Bone marrow (tissue), 2 donors: ENCODE data around the gene WIF1.

Experiments
- DNase-seq, 2 donors: peaks; one replicate each; lab custom pipeline; 2025; lab: John Stamatoyannopoulos, UW

WIF1 gene, protein sequence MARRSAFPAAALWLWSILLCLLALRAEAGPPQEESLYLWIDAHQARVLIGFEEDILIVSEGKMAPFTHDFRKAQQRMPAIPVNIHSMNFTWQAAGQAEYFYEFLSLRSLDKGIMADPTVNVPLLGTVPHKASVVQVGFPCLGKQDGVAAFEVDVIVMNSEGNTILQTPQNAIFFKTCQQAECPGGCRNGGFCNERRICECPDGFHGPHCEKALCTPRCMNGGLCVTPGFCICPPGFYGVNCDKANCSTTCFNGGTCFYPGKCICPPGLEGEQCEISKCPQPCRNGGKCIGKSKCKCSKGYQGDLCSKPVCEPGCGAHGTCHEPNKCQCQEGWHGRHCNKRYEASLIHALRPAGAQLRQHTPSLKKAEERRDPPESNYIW

DNA sequence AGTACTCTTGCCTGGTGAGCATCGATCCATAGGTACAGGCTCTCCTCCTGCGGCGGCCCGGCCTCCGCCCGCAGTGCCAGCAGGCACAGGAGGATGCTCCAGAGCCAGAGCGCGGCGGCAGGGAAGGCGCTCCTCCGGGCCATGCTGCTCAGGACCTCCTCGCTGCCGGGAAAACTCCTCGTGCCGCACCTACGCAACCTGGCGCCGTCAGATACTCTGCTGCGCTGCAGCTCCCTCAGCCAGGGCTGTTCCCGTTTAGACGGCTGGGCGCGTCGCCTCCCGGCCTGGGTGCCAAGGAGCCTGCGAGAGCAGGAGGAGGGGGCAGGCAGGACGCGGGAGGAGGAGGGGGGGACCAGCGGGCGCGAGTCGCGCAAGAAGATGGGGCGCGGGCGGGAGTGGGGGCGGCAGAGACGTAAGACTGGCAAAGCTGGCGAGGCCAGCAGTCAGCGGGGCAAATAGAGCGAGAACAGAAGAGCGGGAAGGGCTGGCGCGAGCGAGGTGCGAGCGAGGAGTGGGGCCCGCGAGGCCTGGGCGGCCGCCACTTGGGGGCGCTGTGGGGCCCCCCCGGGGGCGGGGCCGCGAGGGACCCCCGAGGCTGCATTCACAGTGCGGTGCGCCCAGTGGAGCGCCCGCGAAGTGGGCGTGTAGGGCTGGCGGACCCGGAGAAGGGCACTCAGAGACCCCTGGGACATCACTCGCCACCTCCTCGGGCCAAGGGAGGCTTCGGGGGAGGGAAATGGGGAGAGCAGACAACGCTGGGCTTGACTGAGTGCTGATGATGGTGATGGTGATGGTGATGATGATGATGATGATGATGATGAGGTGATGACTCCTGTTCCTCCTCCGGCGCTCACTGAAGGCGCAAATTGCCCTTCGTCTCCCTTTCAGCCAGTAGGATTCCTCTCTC, at the start of gene WIF1:
WIF1 (minus strand) TSS at position 257 of the 907 bp plus-strand sequence; CDS start at position 143, 114 bp downstream.
- no peak for DNase-seq

DNA sequence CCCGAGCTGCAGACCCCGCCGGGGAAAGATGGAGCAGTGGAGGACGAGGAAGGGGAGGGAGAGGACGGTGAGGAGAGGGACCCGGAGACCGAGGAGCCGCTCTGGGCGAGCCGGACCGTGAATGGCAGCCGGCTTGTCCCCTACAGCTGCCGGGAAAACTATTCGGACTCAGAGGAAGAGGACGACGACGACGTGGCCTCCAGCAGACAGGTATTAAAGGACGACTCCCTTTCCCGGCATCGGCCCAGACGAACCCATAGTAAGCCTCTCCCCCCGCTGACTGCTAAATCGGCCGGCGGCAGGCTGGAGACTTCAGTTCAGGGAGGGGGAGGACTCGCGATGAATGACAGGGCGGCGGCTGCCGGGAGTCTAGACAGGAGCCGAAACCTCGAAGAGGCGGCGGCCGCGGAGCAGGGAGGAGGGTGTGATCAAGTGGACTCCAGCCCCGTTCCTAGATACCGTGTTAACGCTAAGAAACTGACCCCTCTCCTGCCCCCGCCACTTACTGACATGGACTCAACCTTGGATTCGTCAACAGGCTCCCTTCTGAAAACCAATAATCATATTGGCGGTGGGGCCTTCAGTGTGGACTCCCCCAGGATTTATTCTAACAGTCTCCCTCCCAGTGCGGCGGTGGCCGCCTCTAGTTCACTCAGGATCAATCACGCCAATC, 49.2 kb upstream of the WIF1 start:
- peak; percentile 37 to 54 for DNase-seq

DNA sequence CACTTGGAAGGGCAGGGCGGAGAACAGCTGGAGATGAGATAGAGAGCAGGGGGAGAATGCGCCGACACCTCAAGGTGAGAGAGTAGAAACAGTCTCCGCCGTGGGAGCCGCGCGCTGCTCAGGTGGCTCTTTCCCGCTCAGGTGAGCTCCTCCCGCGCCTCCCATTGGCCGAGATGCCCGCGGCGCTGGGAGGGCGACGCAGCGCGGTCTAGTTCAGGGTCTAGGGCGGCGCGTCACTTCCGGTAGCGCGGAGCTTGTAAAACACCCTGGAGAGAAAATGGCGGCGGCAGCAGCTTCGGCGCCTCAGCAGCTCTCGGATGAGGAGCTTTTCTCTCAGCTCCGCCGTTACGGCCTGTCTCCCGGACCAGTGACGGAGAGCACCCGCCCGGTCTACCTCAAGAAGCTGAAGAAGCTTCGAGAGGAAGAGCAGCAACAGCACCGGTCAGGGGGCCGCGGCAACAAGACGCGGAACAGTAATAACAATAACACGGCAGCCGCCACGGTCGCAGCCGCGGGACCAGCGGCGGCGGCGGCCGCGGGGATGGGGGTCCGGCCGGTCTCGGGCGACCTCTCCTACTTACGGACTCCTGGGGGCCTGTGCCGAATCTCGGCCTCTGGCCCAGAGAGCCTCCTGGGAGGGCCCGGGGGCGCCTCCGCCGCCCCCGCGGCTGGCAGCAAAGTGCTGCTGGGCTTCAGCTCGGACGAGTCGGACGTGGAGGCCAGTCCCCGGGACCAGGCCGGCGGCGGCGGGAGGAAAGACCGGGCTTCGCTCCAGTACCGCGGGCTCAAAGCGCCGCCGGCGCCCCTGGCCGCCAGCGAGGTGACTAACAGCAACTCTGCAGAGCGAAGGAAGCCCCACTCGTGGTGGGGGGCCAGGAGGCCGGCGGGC, 48.5 kb upstream of the WIF1 start, which contains the start of gene LEMD3:
LEMD3 (plus strand) TSS at position 264 of the 889 bp plus-strand sequence; CDS start at position 278, 14 bp downstream.
- peak; percentile 72 to 75 for DNase-seq

DNA sequence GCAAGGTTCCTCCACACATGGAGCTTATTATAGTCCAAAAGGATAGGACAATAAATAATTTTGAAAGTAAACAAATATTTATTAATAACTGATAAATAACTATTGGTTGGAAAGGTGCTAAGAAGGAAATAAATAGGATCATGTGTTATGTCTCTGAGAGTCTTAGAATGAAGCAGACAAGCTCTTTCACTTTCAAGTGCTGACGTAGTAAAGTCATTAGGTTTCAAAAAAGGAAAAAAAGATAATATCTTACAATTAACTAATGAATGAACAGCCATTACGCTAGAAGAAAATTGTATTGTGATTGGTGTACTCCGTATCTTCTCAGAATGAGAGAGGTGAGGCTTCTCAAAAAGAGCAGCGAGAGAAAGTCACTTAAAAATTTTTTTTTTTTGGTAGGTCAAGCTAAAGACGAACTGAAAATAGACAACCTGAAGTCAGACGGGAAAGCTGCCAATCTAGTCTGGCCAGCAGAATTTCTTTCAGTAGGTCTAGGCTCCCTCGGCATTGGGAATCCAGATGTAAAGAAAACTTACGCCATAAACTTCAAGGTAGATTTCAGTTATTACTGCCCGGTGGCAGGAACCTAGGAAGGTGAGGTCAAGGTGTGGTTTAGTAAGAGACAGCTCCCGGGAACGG, 47.7 kb upstream of the WIF1 start:
- no peak for DNase-seq

DNA sequence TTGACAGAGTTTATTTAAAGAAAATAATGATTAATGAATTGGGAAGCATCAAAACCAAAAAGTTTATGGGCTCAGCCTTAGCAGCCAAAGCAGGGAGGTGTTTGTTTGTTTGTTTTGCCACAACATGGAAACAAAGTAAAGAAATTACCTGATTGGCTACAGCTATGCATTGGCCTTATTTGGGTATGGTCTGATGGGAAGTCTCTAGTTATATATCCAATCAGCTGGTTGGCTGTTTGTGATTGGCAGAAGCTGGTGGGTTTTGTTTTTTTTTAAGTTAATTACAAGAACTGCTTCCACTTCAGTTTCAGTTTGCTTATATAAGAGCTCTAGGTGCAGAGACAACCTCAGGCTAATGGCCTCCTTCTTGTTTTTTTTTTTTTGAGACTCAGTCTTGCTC, 43.7 kb upstream of the WIF1 start:
- DNase-seq: no peak

DNA sequence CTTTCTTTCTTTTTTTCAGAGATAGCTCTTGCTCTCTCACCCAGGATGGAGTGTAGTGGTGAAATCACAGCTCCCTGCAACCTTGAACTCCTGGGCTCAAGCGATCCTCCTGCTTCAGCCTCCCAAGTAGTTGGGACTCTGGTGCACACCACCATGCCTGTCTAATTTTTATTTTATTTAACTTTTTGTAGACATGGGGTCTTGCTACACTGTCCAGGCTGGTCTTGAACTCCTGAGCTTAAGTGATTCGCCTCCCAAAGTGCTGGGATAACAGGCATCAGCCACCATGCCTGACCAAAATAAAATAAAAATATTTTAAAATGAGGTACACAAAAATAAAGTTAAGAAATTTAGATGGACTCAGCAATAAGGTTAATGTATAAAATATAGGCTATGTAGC, 43.1 kb upstream of the WIF1 start:
- DNase-seq: no peak

DNA sequence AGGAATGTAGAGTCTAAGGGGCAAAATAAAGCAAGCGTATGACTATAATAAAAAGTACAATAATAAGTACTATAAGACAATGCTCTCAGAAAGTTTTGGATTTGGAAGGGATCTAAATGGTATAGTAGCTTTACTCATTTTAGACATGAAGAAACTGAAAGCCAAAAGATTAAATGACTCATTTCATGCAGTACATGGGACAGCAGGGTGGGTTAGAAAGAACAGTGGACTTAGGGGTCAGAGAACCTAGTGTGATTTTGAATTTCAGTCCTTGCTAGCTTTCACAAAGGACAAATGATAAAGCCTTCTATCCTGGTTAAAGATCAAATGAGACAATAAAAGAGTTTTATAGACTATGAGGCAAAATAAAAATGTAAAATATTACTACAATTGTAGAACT, 41.5 kb upstream of the WIF1 start:
- DNase-seq: no peak

DNA sequence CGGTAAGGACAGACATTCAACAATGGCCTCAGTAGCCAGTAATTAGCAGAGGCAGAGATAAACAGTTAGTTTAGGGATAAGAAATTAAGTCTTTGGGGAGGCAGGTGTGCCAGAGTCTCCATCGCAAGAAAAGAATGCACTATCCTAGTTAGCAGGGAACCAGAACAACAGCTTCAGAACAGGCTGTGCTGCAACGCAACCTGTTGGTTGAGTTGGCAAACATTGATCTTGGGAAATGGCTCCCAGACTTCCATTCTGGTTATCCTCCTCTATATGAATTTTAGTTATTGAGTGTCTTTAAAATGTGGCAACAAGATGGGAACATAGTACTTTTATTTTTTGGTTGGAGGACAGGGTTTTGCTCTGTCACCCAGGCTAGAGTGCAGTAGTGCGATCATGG, 36.0 kb upstream of the WIF1 start:
- no peak for DNase-seq

DNA sequence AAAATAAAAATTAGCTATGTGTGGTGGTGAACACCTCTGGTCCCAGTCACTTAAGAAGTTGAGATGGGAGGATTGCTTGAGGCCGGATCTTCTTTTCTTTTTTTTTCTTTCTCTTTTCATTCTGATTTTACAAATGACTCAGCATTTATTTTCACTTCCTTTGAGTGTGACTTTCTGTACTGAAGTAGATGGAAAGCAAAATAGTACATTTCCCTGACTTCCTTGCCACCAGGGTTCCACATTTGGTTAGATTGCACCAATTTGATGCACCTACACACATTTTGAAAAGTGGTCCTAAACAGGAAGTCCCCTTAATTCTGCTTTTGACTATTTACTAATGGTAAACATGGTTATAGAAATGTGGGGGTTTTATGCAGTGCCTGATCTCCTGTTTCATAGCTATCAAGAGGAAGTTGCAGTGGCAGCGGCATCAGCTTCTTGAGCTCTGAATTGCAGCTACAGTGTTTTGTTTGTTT, 35.3 kb upstream of the WIF1 start:
- DNase-seq: peak in 1 of 2 donors; percentile 76

DNA sequence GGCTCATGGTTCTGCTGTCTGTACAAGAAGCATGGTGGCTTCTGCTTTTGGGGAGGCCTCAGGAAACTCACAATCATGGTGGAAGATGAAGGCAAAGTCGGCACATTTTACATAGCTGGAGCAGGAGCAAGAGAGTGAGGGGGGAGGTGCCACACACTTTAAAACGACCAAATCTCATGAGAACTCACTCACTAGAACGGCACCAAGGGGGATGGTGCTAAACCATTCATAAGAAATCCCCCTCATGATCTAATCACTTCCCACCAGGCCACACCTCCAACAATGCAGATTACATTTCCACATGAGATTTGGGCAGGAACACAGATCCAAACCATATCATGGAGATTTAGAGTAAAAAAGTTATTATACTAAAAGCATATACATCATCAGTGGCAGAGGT, 34.7 kb upstream of the WIF1 start:
- DNase-seq: no peak

DNA sequence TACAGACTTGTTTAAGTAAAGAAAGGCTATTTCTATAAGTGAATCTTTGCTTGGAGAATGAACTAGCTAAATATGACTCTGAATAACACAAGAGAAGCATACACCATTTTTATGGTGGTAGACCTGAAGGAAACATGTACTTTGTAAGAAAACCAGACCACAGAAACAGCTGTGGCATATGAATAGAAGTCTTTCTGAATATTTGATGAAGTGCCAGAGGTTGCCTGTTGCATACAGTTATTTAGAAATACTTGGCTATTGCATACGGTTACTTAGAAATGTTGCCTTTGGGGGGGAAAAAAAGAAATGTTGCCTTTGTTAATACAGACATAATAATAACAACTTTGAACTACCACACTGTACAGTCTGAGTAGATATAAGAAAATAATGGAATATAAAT, 31.5 kb upstream of the WIF1 start:
- no peak for DNase-seq

DNA sequence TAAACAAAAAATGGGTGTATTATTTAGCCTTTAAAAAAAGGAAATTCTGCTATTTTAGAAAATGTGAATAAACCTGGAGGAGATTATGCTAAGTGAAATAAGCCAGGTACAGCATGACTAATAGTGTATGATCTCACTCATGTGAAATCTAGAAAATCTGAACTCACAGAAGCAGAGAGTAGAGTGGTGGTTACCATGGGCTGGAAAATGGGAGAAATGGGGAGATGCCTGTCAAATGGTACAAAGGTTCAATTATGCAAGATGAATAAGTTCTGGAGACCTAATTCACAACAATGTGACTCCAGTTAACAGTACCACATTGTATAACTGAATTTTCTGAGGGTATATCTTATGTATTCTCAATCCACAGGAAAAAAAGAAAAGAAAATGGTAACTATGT, 30.9 kb upstream of the WIF1 start:
- DNase-seq: no peak

DNA sequence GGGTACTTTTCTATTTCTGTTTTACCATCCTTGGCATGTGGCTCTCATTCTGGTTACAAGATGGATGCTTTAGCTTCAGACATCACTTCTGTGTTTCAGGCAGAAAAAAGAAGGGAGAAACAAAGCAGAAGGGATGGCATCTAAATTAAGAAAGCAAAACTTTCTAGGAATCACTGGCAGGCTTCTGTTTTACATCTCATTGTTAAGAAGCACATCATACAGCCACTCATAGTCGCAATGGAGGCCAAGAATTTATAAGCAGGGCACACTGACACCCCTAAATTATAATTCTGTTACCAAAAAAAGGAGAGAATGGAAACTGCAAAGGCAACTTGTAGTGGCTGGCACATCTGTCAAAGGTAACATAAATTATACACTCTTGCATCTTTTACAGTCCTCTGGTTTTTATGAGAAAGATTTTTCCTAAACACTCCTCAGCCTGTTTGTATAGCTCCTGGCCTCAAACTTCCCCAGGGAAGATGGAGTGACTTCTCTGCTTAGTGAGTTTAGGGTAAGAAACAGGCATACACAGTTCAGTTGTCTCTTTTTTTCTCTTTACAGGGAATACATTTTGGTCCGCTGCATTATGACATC, 26.3 kb upstream of the WIF1 start:
- no peak for DNase-seq

DNA sequence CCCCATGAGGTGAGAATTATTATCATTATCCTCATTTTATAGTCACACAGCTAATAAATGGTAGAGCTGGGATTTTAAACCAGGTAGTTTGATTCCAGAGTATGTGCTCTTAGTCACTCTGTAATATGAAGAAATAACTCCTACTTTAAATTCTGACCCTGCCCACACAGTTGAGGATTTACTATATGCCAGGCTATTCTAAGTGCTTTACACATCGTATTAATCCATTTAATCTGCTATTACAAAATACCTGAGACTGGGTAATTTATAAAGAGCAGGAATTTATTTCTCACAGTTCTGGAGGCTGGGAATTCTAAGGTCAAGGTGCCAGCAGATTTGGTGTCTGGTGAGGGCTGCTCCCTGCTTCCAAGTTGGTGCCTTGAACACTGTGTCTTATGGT, 19.6 kb upstream of the WIF1 start:
- DNase-seq: no peak

DNA sequence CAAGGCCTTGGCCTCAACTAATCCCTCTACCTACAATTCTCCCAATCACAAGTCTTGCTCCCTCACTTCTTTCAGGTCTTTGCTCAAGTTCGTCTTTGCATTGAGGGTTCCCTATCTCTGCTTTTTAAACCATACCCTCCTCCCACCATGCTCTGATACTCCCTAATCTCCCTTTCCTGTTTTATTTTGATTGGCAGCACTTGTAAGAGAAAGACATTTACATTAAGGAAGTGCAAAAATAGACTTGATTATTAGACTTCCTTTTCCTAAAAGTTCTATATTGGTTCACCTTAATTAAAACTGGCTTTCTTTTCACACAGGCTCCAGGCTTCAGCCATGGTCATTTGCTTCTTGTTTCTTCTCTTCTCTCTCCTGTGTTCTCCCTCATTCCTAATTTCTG, 18.3 kb upstream of the WIF1 start:
- peak in 1 of 2 donors; percentile 39 for DNase-seq

DNA sequence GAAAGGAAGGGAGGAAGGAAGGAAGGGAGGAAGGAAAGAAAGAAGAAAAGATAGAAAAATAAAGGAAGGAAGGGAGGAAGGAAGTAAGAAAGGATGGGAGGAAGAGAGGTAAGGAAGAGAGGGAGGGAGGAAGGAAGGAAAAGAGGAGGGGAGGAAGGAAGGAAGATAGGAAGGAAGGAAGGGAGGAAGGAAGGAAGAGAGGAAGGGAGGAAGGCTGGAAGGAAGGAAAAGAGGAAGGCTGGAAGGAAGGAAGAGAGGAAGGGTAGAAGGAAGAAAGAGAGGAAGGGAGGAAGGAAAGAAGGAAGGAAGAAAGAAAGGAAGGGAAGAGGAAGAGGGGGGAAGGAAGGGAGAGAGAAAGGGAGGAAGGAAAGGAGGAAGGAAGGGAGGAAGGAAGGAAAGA, 12.8 kb upstream of the WIF1 start:
- DNase-seq: no peak

DNA sequence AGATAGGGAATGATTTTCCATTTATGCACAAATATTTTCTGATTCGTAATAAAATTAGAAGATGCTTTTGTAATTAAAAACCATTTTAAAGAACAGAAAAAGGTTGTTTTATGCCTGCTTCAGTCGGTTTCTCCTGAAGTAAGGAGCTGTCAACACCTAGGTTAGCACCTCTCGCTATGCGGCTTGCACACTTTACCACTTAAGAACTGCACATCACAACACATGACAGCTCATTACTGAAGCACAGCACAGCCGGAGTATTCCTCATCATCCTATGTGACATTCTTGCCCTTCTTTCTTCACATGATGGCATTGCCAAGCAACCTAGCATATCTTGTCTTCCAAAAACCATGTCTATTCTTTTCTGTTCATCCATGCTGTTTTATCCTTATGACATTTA, 5.4 kb upstream of the WIF1 start:
- no peak for DNase-seq

DNA sequence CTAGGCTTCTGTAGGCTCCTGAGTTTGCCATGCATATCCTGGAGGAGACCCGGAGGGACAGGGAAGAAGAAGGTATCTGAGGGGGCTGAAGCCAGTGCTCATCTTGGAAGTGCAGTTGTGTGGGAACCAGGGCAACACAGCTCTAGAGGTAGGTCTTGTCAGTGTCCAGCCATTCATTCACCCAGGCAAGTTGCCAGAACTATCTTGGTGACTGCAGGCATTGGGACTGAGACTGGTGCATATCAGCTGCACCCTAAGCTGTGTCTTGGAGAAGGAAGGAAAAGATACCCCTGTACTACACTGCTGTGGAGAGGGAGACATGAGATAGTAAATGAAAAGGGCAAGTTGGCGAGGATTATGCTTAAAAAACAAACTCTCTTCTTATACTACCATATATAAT, 4.9 kb upstream of the WIF1 start:
- no peak for DNase-seq

DNA sequence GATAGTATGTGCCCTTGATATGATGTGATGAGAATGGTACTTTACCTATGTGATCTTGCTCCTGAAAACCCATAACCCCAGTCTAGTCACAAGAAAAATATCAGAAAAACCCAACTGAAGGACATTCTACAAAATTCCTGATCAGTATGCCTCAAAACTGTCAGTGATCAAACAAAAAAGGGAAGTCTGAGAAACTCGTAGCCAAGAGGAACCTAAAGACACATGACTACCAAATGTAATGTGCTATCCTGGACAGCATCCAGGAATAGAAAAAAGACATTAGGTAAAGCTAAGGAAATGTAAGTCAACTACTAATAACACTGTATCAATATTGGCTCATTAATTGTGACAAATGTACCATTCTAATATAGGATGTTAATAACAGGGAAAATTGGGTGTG, 4.1 kb upstream of the WIF1 start:
- DNase-seq: peak in 1 of 2 donors; percentile 39

DNA sequence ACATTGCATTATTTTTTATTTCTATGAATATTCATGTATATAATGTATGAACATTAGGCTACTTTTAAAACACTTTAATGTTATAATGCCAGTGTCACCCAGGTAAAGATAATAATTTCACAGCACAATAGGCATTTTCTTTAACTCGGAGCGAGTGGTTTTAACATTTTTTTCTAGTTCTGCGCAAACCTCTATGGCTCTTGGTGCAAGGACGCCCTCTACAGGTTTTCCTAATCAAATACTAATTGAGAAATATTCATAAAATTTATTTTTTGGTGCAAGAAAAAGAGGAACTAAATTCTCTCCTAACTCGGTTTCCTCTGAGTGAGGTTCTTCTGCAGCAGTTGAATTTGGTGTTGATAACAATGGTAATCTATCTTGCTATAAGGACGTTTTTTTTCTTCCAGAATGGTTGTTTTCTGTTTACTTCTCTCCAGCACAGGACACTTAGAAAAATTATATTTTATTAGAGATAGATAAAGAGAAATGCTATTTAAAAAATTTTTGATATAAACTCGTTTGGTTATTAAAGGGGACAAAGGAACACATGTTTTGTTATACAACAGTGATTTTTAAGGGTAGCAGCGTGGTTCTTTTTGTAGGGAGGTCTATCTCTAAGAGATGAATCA, 2.4 kb upstream of the WIF1 start:
- peak in 1 of 2 donors; percentile 71 for DNase-seq
